NCI-H82 treated with DMSO at 0.1 percent for 48 hours (cell line): ENCODE results near the gene ATE1.
A peak's percentile ranks its signal among the peaks of the same experiment; 100 is the strongest.
"Not testable (repeated sequence)": the region's sequence is repeated elsewhere in the genome, so short reads cannot be mapped to it uniquely, and the experiment has no call there.

Experiments
- DNase-seq: peaks from one replicate; lab custom pipeline; 2025; ENCODE audit not compliant: unreplicated experiment; lab: John Stamatoyannopoulos, UW

Gene ATE1

DNA sequence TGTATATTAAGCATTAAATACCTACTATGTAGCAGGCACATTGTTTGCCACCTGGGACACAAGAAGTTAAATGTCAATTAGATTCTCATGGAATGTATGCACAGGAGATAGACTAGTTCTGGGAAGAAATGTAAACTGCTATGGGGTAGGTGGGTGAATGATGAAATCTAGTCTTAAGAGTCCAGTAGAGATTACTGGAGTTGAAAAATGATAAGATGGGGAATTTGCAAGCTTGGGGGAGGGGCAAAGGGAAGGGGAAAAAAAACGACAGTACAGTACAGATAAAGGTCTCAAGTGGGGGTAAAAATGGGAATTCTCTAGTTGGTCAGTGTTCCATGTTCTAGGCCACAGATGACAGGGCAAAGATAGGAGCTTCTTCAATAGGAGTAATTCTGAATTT lies 94.4 kb downstream of the ATE1 start:
- DNase-seq, result no peak

DNA sequence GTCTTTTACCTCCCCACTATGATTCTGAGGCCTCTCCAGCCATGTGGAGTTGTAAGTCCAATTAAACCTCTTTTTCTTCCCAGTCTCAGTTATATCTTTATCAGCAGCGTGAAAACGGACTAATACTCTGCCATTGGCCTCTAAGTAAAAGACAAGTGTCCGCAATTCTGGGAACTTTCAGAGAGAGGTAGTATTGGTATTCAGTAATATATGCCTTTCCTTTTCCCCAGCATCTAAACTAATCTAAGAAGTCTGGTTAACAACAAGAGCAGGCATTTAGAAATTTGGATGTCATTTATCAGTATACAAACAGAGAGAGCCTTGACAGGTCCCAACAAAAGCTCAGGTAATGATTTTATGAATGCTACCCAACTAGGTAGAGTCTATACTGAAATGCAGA lies 95.2 kb downstream of the ATE1 start:
- DNase-seq, result no peak

DNA sequence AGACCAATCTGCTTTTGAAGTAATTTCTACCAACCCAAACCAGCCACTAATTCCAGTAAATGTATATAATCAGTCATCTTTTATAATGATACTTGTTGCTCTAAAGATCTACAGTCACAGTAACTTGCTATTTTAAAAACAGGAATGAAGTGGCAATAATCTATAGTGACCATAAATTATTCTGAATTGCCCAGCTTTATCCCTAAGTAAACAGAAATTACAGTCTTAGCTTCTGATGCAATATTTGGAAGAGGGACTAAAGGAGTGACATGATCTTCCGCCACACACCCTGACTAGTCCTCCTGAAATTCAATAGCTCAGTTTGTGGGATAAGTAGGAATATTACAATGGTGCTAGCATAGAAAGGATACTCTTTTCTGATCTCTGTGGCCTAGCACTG lies 96.1 kb downstream of the ATE1 start:
- no peak for DNase-seq

DNA sequence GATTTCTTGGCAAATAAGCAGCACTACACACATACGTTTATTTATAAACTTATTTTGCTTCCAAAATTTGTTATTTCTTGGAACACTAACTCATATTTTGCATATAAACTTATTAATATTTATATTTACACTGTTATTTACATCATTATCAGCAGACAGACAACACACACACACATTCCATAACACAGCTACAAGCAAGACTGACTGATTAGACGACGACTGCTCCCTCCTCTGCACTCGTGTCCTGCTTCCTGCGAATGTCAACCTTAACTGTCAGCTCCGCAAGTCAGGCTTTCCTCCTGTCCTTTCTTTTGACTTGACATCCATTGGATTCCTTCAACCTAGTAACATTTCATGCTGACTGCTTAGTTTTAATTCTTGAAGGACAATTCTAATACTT lies 96.6 kb downstream of the ATE1 start:
- no peak for DNase-seq

DNA sequence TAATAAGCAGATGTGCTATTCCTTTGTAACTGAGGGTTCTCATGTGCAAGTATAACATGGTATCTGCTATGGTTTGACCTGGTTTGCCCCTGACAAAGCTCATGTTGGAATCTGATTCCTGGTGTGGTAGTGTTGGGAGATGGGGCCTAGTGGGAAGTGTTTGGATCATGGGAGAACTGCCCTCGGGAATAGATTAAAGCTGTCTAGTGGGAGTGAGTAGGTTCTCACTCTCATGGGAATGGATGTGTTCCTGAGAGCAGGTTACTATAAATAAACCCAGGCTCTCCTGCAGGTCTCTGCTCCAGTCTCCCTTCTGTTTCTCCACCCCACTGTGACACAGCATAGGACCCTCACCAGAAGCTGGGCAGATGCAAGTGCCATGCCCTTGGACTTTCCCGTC lies 97.7 kb downstream of the ATE1 start:
- no peak for DNase-seq

DNA sequence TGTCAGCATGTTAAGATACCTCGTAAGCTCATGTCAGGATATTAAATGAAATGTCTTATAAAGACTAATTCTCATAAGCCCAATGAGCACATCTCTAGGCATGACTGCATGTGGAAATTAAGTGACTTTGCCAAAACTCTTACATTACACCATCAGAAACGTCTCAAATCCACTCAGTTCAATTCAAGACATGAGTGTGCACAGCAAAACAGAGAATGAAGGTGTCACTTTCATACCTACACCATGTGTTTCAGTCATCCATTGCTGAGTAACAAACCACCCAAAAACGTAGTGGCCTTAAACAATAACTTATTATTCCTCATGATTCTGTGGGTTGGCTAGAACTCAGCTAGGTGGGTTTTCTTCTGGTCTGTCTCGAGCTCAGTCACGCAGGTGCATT lies 99.8 kb downstream of the ATE1 start:
- no peak for DNase-seq

DNA sequence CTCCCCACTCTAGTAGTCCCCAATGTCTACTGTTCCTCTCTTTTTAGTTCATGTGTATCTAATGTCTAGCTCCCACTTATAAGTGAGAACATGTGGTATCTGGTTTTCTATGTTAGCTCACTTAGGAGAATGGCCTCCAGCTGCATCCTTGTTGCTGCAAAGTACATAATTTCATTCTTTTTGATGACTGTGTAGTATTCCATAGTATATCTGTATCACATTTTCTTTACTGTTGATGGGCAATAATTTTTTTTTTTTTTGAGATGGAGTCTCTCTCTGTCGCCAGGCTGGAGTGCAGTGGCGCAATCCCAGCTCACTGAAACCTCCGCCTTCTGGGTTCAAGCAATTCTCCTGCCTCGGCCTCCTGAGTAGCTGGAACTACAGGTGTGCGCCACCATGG lies 101.1 kb downstream of the ATE1 start:
- DNase-seq, result not testable (repeated sequence)

DNA sequence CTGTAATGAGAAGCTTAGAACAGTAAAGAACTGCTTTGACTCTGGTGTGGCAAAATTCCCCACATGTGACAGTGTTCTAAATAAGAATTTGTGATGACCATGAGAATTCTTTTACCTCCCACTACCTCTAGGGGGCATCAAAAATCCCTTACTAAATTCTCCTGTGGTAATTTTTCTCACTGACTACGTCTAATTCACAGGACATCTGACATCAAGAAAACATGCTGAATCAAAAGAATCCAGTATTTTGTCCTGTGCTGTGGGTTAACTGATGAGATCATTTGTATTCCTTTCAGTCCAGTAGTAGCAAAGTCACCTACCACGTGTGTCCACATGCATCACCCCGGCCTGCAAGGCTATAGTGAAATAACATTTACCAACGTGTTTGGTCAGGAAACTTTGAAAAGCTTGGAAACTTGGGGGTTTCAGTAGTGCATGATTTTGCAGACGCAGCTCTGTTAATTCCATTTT lies 103.8 kb downstream of the ATE1 start:
- DNase-seq, result peak; percentile 1

DNA sequence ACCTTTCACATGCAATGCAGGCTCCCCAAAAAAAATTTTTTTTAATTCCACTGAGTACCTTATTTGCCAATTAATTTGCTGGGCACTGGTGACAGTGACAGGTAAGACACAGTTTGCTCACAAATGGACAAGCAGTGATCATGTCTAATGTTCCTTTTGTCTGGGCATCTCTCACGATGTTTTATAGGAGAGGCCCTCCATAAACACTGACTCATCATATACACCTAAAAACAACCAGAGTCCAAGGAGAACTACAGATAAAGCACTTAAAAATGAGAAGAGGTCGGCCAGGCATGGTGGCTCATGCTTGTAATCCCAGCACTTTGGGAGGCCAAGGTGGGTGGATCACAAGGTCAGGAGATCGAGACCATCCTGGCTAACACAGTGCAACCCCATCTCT lies 105.1 kb downstream of the ATE1 start:
- no peak for DNase-seq

DNA sequence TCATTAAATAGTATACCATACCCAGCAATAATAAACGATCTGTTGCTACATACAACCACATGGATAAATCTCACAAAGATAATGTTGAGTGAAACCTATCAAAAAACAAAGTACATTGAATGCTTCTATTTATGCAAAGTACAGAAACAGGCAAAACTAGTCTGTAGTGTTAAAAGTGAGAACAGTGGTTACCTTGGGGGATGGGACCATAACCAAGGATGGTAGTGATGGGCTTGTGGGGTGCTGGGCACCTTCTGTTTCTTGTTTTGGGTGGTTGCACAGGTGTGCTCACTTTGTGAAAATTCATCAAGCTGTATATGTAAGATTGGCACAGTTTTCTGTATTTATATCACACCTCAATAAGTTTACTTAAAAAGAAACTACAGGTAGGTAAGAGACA lies 105.7 kb downstream of the ATE1 start:
- no peak for DNase-seq

DNA sequence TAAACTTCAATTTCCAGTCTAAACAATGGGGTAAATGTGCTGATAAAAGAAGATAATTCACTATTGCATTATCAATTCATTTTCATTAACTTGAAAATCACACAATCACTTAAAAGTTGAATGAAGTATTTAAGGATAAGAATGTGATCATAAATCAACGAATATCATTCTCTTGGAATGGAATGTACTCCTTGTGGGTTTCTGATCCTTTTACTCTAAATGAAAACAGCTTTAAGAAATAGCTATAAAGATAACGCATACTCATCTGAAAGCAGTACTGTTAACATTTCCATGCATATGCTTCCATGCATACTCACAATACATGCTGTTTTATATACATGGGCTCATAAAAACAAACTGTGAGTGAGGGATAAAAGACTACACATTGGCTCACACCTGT lies 108.8 kb downstream of the ATE1 start:
- no peak for DNase-seq

DNA sequence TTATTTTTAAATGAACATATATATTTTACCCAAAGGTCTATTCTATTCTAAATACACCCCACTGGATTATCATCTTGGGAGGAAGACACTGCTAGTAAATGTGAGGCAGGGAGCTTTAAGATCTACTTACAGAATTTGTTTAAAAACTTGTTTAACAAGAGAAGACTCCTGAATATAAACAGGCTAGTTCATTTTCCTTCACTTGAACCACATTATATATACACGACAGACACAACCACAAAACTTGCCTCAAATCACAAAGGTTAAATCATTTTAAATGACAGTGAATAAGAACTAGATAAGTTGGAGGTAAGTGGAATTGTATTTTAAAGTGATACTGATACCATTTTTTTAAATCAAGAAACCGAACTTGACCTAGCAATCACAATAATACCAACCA lies 109.2 kb downstream of the ATE1 start:
- DNase-seq, result no peak

DNA sequence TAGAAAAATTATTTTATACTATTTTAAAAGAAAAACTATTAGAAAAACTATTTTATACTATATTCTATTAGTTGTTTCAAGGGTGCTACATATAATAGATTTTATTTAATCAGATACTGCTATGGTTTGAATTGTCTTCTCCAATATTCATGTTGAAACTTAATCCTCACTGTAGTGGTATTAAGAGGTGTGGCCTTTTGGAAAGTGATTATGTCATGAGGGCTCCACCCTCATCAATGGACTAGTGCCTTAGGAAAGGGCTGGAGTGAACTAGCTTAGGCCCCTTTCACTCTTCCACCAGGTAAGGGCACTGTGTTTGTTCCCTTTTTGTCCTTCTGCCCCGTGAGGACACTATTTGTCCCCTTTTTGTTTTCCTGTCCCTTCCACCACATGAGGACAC lies 111.6 kb downstream of the ATE1 start:
- DNase-seq, result no peak

DNA sequence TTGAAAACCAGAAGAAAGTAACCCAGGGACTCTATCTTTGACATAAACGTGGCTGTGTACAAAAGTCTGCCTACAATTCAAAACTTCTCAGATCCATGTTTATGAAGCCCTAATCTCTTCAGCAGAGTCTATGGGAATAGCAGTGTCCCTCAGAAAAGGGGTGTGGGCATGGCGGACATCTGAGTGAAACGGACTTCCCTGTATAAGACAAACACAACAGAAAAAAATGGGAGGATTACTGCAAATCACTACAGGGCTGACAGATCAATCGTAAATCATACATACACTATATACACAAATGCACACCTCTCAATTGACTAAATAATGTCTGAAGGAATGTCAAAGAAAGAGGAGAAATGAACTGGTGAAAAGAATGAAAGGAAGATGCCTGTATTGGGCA lies 114.0 kb downstream of the ATE1 start:
- DNase-seq, result no peak

DNA sequence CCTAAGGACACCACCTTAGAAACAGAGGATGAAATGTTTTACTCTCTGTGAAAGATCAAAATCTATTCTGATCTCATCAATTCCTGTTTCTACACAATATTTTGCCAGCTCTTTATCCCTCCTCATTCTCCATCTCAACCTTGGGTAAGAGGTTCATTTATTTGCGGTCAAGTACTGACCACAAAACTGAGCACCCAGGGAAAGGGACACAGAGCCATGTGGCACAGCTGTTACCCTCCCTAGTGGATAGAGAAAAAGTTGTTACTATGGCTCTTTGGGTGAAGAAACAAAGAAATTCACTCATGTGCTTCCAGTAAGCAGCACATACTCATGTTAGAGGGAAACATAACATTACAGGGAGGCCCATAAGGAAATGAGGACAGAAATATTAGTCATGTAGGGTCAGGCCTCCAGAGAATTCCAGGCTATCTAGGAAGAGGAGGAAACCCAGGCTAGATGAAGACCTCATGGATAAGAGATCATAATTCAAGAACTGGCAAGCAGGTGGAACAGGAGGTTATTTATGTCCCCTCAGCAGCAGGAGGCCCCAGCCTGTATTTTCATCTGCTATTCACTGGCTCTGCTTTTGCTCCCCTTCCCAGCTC lies 114.5 kb downstream of the ATE1 start:
- DNase-seq, result no peak

DNA sequence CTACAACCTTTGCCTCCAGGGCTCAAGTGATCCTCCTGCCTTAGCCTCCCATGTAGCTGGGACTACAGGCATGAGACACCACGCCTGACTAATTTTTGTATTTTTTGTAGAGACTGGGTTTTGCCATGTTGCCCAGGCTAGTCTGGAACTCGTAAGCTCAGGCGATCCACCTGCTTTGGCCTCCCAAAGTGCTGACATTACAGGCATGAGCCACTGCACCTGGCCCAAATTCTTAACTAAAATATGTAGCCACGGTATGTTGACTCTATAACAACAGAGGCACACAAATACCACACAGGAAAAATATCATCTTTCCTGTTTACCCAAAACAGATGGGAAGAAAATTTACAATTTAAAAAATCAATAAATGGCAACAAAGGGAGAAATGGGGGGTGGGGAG lies 115.8 kb downstream of the ATE1 start:
- no peak for DNase-seq

DNA sequence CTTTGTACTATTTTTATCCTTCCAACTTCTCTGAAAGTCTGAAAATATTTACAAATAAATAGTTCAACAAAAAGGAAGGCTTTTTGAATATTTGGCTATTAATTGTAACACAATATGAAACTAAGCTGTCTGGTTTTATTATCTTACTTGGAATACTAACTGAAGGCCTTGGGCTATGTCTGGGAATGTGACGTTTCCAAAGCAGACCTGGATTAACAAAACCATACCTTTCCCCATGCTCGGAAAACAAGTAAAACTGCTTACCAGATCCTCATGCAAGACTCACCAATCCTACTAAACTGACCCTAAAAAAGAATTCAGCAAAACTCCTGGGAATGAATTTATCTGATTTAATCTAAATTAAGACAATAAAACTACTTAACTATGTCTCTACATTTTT lies 116.4 kb downstream of the ATE1 start:
- no peak for DNase-seq

DNA sequence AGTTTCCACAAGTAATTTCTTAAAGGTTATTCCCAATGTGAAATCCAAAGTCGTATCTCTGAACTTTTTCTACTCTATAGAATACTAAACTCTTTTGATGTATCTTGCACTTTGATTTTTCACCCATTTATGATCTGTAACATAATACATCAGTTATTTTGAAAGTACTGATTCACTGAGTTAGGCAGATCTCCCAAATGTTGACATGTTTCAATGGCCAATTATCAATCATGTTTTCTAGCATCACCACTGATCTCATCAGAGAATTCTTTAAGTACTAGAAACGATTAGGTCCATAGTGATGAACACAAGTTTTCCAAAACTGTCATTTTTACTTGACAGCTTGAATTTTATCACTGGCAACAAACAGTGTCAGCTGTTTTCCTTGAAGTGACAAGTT lies 119.0 kb downstream of the ATE1 start:
- DNase-seq, result no peak

DNA sequence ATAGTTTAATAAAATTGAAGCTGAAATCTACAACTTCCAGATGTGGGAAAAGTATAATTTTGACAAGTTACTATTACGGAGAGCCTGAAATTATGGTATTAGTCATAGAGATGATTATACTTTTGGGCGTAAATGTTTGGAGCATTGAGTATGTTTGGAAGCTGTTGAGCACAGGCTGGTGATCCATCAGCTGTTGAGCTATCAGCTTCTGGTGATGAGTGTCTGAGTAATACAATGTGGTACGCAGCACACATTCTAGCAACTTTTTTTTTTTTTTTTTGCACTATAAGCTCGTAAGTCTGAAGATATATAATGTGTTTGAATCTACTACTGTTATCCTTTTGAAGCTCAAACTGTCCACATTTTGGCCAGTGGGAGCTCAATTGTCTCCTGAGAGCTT lies 123.4 kb downstream of the ATE1 start:
- no peak for DNase-seq

DNA sequence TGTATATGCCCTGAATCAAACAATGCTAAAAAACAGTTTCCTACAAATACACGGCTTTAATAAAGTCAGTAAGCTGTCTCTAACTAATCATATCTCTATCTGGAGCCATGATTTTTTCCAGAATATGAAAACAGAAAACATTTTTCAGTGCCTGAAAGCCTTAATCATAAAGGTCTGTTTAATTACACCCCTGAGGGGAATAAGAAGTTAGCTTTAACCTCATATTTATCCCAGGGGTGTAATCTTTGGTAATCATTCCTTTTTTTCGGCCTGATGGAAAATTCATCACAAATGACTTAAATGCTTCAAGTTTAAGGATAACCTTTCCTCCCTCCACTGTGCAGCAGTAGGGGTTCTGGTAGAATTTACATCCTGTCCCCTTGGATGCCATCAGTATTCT lies 124.2 kb downstream of the ATE1 start:
- no peak for DNase-seq

DNA sequence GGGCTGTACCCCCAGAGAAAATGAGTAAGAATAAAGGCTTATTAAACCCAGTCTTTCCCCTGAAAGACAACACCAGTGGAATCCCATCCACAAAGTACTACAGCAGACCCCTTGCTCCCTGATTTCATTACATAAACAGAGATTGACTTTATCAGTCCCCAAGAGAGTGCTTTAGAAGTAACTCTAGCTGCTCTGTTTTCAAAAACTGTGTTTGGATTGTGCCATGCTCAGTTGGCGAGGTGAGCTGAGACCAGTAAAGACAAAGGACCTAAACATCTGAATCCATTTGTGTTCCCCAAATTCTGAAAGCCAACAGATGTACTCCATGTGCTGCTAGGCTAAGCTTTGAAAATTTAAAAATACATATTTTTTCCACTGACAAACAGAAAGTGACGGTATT lies 127.0 kb downstream of the ATE1 start:
- no peak for DNase-seq

DNA sequence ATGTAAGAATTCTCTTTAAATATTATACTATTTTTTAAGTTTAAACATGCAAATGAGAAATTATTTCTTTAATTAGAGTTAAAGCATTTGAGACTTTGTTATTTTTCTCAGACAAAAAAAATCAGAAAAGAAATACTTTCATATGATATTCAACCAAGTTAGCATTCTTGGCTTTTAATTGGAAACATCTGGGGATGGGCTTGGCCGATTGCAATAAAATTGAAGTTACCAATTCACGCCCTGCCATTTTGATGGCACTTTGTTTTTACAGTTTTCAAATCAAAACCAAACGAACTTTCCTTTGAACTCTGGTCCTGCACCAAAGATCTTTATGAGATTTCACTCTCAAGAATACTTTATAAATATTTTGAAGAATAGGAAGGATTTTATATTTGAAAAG lies 127.7 kb downstream of the ATE1 start:
- no peak for DNase-seq

DNA sequence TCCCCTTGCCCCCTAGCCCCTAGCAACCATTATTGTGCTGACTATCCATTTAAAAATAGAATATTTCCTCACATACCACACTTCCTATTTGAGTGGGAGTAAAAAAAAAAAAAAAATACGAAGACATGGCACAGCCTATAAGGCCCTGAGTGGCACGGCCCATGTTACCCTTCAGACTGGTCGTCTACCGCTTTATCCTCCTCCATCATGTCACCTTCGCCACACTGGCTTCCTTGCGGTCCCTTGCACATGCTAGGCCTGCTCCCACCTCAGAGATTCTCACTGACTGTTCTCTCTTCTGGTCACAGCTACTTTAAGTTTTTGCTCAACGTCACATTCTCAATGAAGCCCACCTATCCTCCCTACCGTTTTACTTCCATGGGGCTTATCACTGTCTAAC lies 130.3 kb downstream of the ATE1 start:
- no peak for DNase-seq

DNA sequence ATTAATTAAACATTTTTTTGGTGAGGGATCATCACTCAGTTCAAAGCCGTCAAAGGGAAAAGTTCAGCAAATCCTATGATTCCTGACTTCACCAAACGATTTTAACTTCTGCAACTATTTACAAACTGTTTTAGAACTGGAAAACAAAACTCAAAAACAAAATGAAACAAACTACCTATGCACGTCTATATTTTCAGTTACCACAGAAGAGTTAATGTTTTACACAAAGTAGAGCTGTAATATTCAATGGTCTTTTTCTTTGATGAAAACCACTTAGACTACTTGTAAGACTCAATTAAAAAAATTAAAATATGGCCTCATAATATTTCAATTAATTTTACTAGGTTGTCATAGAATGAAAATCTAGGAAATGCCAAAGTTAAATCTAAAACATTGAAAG lies 131.5 kb downstream of the ATE1 start:
- DNase-seq, result no peak
